ENCODE measurements around the gene GPATCH2L. TPM values are rescaled to one million over a fixed set of nuclear protein-coding genes. Genes with fewer than 3 reads are reported as not detected.

Gene GPATCH2L
- total and polyA plus RNA-seq, 2 of the 13 experiments (the other 11 are each of a cell fraction or from before 2014, with no cell fraction given), result 14.4 to 29.0 TPM

- TF ChIP-seq HMGXB3 (CRISPR knock-in tag; IDR thresholded peaks at IDR 0.05; ENCODE audit: borderline replicate concordance), result no peak
- TF ChIP-seq THAP8 (CRISPR knock-in tag; IDR thresholded peaks at IDR 0.05; ENCODE audit: borderline replicate concordance), result no peak
Observed at GRCh38 chr14:76194327-76194726, 42.6 kb downstream of the GPATCH2L start (continued).

- intact Hi-C loops (cut with micrococcal nuclease; ENCODE audit: unreplicated experiment) (no loop called here), in situ Hi-C loops (cut with HindIII; ENCODE audit: extremely low pct_ligation_motif_present, low pct_unique_long_range_greater_than_20kb) (no loop called here)
- Histone ChIP-seq H3K27me3 (ENCODE audit: control insufficient read depth in 1 of 2, insufficient read depth in 2 of 2, low read length in 2 of 2) (no peaks in the 10 kb centered on the region), H3K9me3 (ENCODE audit: low read length) (no peaks in the 10 kb centered on the region), H3K4me3 (replicated peaks in 1 of 3; ENCODE audit: insufficient read depth in 1 of 3, low read depth in 2 of 3, low read length in 3 of 3) (no peak overlapping the region), H3K4me1 (ENCODE audit: insufficient read depth, low read length) (no peaks in the 10 kb centered on the region), H2AFZ (ENCODE audit: low read length) (no peak overlapping the region), H3K4me2 (ENCODE audit: low read depth, low read length) (no peak overlapping the region), H3K9ac (ENCODE audit: insufficient read depth, low read depth, low read length) (no peak overlapping the region), H3K27ac (ENCODE audit: extremely low read length, insufficient read depth, low read length) (no peak overlapping the region), H3K79me2 (ENCODE audit: insufficient read depth, low read length) (no peaks in the 10 kb centered on the region), H4K20me1 (ENCODE audit: insufficient read depth, low read length) (no peaks in the 10 kb centered on the region), H3K36me3 (replicated peaks in 1 of 2; ENCODE audit: control insufficient read depth in 1 of 2, insufficient read depth in 2 of 2, low read length in 2 of 2) (peaks cover 7 to 60% of the 10 kb centered on the region in 2 experiments)
- no peak for ATAC-seq
- WGBS (ENCODE audit: low lambda C conversion rate), result 94% methylated on average over 3 of the region's 3 CpGs
- CTCF ChIA-PET (ENCODE audit: low intra/inter-chr PET ratio, low total read pairs), result no interaction called here
- POLR2A ChIA-PET, result no interaction called here
- no TSS peak for BruUV-seq (replicated peaks)
- DNase-seq (ENCODE audit: low spot score), result no peak
- FAIRE-seq, result no peak
- TF ChIP-seq EEA1 (CRISPR knock-in tag; IDR thresholded peaks at IDR 0.05; ENCODE audit: borderline replicate concordance) (no peak), PRDM15 (CRISPR knock-in tag; IDR thresholded peaks at IDR 0.05) (no peak), RFX3 (CRISPR knock-in tag; IDR thresholded peaks at IDR 0.05) (no peak), ZNF350 (CRISPR knock-in tag; IDR thresholded peaks at IDR 0.05; ENCODE audit: borderline replicate concordance, low read depth) (no peak), RBM39 (IDR thresholded peaks at IDR 0.05; ENCODE audit: low read depth, low read length, poor library complexity, severe bottlenecking) (no peak), SIX1 (CRISPR knock-in tag; IDR thresholded peaks at IDR 0.05; ENCODE audit: borderline replicate concordance) (no peak), SNAPC2 (CRISPR knock-in tag; IDR thresholded peaks at IDR 0.05) (no peak), DNMT1 (CRISPR knock-in tag; IDR thresholded peaks at IDR 0.05) (no peak), ZNF800 (CRISPR knock-in tag; IDR thresholded peaks at IDR 0.05) (no peak)
Observed at GRCh38 chr14:76195003-76195402, 43.3 kb downstream of the GPATCH2L start.
